Keratinocyte (primary cell): ENCODE data around the gene CNIH1. TPM values are rescaled to one million over a fixed set of nuclear protein-coding genes. Genes with fewer than 3 reads are reported as not detected.

Experiments
- DNase-seq: peaks from one replicate; pipeline ENCODE4 v3.0.0-alpha.2; 2011; ENCODE audit warnings: low read depth, missing footprints, low spot score
- FAIRE-seq: peaks from 2 replicates; lab custom pipeline; 2011; peaks lifted over from hg19 to GRCh38; lab: Jason Lieb, UNC
- H2AFZ ChIP-seq: 2 replicates; pipeline ENCODE4 v1.6.0; 2012; ENCODE audit warnings: low read length, control low read depth, inconsistent platforms; ENCODE audit not compliant: control insufficient read depth
- H3K27ac ChIP-seq: 2 replicates; pipeline ENCODE4 v1.5.1; 2011; ENCODE audit warnings: low read length; ENCODE audit not compliant: control insufficient read depth, insufficient read depth
- H3K27me3 ChIP-seq: 3 replicates; pipeline ENCODE4 v1.6.0; 2011; ENCODE audit warnings: low read length; ENCODE audit not compliant: control insufficient read depth, insufficient read depth; ENCODE audit errors: extremely low read depth
- H3K36me3 ChIP-seq, 2 experiments: 2 replicates in 1 of 2; 3 replicates in 1 of 2; pipeline ENCODE4 v1.5.1; 2011; ENCODE audit warnings: low read length in 2 of 2, mild to moderate bottlenecking in 1 of 2; ENCODE audit not compliant: control insufficient read depth in 2 of 2, insufficient read depth in 2 of 2; ENCODE audit errors: extremely low read depth in 1 of 2
- H3K4me1 ChIP-seq: 3 replicates; pipeline ENCODE4 v1.5.1; 2011; ENCODE audit warnings: low read length; ENCODE audit not compliant: control insufficient read depth, insufficient read depth; ENCODE audit errors: extremely low read depth
- H3K4me2 ChIP-seq: 3 replicates; pipeline ENCODE4 v1.6.0; 2011; ENCODE audit warnings: low read depth, low read length; ENCODE audit not compliant: control insufficient read depth, insufficient read depth; ENCODE audit errors: extremely low read depth
- H3K4me3 ChIP-seq, 3 experiments: fragments of 200-600 bp in 1 of 3; sonication (generic) in 1 of 3; 2 replicates in 2 of 3; 3 replicates in 1 of 3; pipeline ENCODE4 v1.5.1; 2011 to 2016; ENCODE audit warnings: low read length in 3 of 3, mild to moderate bottlenecking in 3 of 3, control low read depth in 2 of 3, inconsistent platforms in 1 of 3, low read depth in 1 of 3, mixed read lengths in 1 of 3, mixed run types in 1 of 3, moderate library complexity in 1 of 3; ENCODE audit not compliant: control insufficient read depth in 2 of 3, insufficient read depth in 2 of 3; ENCODE audit errors: extremely low read depth in 1 of 3
- H3K79me2 ChIP-seq: 2 replicates; pipeline ENCODE4 v1.6.0; 2012; ENCODE audit warnings: low read length; ENCODE audit not compliant: control insufficient read depth, insufficient read depth
- H3K9ac ChIP-seq: 3 replicates; pipeline ENCODE4 v1.6.0; 2011; ENCODE audit warnings: low read length; ENCODE audit not compliant: control insufficient read depth, insufficient read depth; ENCODE audit errors: extremely low read depth
- H3K9me1 ChIP-seq: 3 replicates; pipeline ENCODE4 v1.6.0; 2011; ENCODE audit warnings: low read length; ENCODE audit not compliant: control insufficient read depth, insufficient read depth; ENCODE audit errors: extremely low read depth
- H3K9me3 ChIP-seq: 2 replicates; pipeline ENCODE4 v1.5.1; 2012; ENCODE audit warnings: low read depth, low read length; ENCODE audit not compliant: control insufficient read depth
- H4K20me1 ChIP-seq: 3 replicates; pipeline ENCODE4 v1.6.0; 2011; ENCODE audit warnings: low read length; ENCODE audit not compliant: control insufficient read depth, insufficient read depth; ENCODE audit errors: extremely low read depth
- EZH2 ChIP-seq: IDR thresholded peaks from one replicate; pipeline ENCODE4 v1.6.1; 2012; ENCODE audit warnings: inconsistent platforms, mild to moderate bottlenecking, low read length, moderate library complexity
- dilution Hi-C: fragments of 300-500 bp; cut with MboI; formaldehyde crosslinking; loops from one replicate; pipeline ENCODE4 v1.7.0; 2020; ENCODE audit warnings: low sequenced_read_pairs; ENCODE audit not compliant: extremely low pct_ligation_motif_present
- polyA plus RNA-seq, 5 experiments: library from polyadenylated mRNA; depleted of rRNA in 3 of 5; stranded (reverse) in 3 of 5; stranded (forward) in 1 of 5; unstranded in 1 of 5; fragments of >200 nt; gene quantifications; 1 replicate in 1 of 5; 2 replicates in 3 of 5; 3 replicates in 1 of 5; pipeline versions ENCODE4 v1.2.1 to v1.2.3, GENCODE V29; 2011 to 2012; ENCODE audit warnings: missing spikeins in 2 of 5, low read depth in 1 of 5, low replicate concordance in 1 of 5
- TF ChIP-seq, protein P1 (sequence below), 3 experiments: IDR thresholded peaks in 1 of 3; conservative IDR thresholded peaks in 1 of 3; optimal IDR thresholded peaks in 1 of 3; 2 replicates in 2 of 3; 3 replicates in 1 of 3; pipeline versions ENCODE3 to v1.5.1; 2011; ENCODE audit warnings: low read length in 3 of 3, mild to moderate bottlenecking in 3 of 3, moderate library complexity in 2 of 3, control low read depth in 1 of 3, inconsistent platforms in 1 of 3; ENCODE audit not compliant: insufficient read depth in 2 of 3; ENCODE audit errors: extremely low read depth in 1 of 3

Gene CNIH1
- polyA plus RNA-seq, 1 donor (not counting 4 experiments of a cell fraction or from before 2014, with no cell fraction given): 322 TPM

DNA sequence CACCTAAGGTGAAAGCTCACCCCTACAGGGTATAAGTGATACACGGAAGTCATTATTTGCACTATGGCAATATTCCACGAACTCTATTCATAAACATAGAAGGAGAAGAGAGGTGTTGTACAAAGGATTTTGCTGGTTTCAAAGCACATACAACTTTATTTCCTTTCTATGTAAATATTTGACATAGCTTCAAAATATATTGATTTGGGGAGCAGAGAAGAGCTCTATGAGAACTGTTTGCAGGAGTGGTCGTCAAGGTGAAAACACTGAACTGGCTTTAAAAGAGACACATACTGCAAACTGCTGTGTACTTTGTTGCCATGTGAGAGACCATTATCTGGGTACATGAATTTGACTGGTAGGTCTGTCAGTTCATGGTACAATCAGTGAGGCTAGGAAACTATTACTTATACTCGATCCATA is 16.7 kb downstream of the CNIH1 start:
- no peaks in the 10 kb centered on the region for H3K4me1 ChIP-seq
- no peaks in the 10 kb centered on the region for H3K79me2 ChIP-seq
- DNase-seq: no peak
- H3K9ac ChIP-seq: no peak overlapping the region
- H3K27me3 ChIP-seq: no peaks in the 10 kb centered on the region
- no peak overlapping the region for H2AFZ ChIP-seq
- no peak overlapping the region for H3K4me3 ChIP-seq
- H3K4me2 ChIP-seq: no peak overlapping the region
- TF ChIP-seq, protein P1, sequence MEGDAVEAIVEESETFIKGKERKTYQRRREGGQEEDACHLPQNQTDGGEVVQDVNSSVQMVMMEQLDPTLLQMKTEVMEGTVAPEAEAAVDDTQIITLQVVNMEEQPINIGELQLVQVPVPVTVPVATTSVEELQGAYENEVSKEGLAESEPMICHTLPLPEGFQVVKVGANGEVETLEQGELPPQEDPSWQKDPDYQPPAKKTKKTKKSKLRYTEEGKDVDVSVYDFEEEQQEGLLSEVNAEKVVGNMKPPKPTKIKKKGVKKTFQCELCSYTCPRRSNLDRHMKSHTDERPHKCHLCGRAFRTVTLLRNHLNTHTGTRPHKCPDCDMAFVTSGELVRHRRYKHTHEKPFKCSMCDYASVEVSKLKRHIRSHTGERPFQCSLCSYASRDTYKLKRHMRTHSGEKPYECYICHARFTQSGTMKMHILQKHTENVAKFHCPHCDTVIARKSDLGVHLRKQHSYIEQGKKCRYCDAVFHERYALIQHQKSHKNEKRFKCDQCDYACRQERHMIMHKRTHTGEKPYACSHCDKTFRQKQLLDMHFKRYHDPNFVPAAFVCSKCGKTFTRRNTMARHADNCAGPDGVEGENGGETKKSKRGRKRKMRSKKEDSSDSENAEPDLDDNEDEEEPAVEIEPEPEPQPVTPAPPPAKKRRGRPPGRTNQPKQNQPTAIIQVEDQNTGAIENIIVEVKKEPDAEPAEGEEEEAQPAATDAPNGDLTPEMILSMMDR (optimal IDR thresholded peaks at IDR 0.05 in 1 of 3, IDR thresholded peaks at IDR 0.05 in 1 of 3, conservative IDR thresholded peaks at IDR 0.05 in 1 of 3; ENCODE audit: extremely low read depth in 1 of 3, insufficient read depth in 2 of 3, low read length in 3 of 3): no peak
- TF ChIP-seq EZH2: no peak
- no peaks in the 10 kb centered on the region for H4K20me1 ChIP-seq
- dilution Hi-C loops: no loop called here
- no peak overlapping the region for H3K27ac ChIP-seq
- FAIRE-seq: no peak
- peaks cover 3 to 9% of the 10 kb centered on the region in 2 experiments for H3K36me3 ChIP-seq
- H3K9me1 ChIP-seq: no peaks in the 10 kb centered on the region
- no peaks in the 10 kb centered on the region for H3K9me3 ChIP-seq

DNA sequence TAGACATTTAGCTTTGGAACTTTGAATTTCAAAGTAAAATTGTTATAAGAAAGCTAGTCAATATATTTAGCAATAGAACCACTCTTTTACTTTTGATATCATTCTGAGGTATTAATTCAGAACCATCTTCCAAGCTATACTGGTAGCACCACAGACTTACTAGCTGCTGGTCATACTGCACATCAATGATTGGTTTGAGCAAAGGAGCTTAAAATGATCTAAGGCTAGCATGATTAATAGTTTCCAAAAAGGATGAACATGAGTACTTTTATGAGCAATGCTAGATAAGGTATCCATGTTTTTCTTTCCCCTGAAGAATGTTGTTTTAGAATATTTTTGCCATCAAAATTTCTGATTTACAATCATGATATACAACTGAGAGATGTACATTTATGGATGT is 17.2 kb downstream of the CNIH1 start:
- Histone ChIP-seq H3K9ac (no peak overlapping the region), H3K79me2 (no peaks in the 10 kb centered on the region), H3K36me3 (peaks cover 1 to 9% of the 10 kb centered on the region in 2 experiments), H3K9me1 (no peaks in the 10 kb centered on the region), H3K27me3 (no peaks in the 10 kb centered on the region), H3K4me2 (no peak overlapping the region), H3K4me1 (no peaks in the 10 kb centered on the region), H3K9me3 (no peaks in the 10 kb centered on the region), H4K20me1 (no peaks in the 10 kb centered on the region), H2AFZ (no peak overlapping the region), H3K4me3 (no peak overlapping the region), H3K27ac (no peak overlapping the region)
- no peak for DNase-seq
- FAIRE-seq: no peak
- TF ChIP-seq, protein P1 (optimal IDR thresholded peaks at IDR 0.05 in 1 of 3, IDR thresholded peaks at IDR 0.05 in 1 of 3, conservative IDR thresholded peaks at IDR 0.05 in 1 of 3; ENCODE audit: extremely low read depth in 1 of 3, insufficient read depth in 2 of 3, low read length in 3 of 3): no peak
- TF ChIP-seq EZH2: no peak
- dilution Hi-C loops: no loop called here
